ENCODE measurements around the gene MED22.
"Not testable (repeated sequence)": the region's sequence is repeated elsewhere in the genome, so short reads cannot be mapped to it uniquely, and the experiment has no call there.

MED22 gene

DNA sequence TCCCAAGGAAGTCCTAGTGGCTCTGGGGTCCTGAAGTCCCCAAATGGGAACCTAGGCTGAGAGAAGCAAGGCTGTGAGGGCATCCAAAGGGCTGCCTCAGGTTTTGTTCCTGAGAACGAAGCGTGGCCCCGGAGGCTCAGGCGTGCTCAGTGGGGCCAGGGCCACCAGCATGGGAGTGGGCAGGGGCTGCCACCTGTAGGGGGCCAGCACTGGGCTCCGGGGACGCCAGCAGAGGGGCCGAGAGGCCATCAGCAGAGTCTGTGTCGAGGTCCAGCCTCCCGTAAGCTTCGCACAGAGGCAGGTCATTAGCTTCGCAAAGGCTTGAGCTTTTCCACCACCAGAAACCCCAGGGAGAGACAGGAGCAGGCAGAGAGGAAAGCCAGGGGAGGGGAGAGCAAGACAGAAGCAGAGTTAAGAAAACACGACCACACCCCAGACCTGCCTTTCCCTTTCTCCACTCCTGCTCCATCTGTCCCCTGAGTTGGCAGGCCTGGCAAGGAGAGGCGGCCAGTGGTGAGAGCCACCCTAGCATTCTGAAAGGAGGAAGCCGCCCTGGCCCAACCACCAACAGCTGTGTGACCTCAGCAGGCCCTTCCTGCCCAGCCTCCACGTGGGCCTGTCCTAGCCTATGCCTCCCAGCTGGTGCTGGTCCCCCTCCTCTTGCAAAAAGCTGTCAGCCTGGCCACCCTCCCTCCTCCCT, 6.4 kb downstream of the MED22 start:
- peaks cover 65% of the 10 kb centered on the region for H3K36me3 Mint-ChIP-seq (ENCODE audit: low read depth)
- no peak overlapping the region for H3K27ac Mint-ChIP-seq
- peaks cover 55% of the 10 kb centered on the region for H3K4me1 Mint-ChIP-seq (ENCODE audit: low read depth)

DNA sequence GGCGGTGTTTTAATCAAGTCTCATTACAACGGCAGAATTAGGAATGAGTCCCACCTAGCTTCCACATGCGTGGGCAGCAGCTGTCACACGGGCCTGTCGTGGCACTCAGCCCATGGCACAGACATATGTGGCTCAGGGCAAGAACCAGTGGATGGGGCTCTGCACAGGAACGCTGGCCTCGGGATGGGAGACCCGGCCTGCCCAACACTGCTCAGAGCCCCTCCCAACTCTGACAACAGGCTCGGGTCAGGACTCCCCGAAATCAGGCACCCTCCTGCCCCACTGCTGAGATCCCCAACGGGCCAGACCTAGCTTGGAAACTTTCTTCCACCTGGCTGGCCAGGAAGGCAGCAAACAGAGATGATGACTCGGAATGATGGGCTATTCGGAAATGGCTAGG, 7.0 kb downstream of the MED22 start:
- H3K27me3 Mint-ChIP-seq: no peaks in the 10 kb centered on the region
- peak overlapping the region; percentile 34 for H3K27ac Mint-ChIP-seq

More for the DNA sequence above, 6.4 kb downstream of the MED22 start:
- no peaks in the 10 kb centered on the region for H3K9me3 Mint-ChIP-seq
- no peak overlapping the region for H3K4me3 Mint-ChIP-seq
- no peaks in the 10 kb centered on the region for H3K27me3 Mint-ChIP-seq

DNA sequence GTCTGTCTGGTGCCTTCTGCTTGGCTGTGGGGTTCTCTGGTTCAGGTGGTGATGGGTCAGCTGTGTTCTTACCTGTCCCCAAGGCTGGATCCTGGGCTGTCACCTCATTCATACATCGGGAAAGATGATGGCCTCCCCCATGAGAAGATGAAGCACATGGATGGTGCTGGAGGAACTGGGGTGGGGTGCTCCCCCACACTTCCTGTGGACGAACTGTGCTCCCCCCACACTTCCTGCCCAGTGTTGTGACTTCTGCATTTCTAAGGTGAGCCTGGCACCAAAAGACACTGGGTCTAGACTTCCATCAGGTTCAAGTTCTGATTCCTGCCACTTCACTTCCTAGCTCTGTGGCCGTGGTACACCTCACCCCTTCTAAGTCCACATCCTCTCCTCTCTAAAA, 7.7 kb downstream of the MED22 start:
- H3K27ac Mint-ChIP-seq: peak overlapping the region; percentile 34
- no peak overlapping the region for H3K4me3 Mint-ChIP-seq
- no peaks in the 10 kb centered on the region for H3K27me3 Mint-ChIP-seq
- peaks cover 63% of the 10 kb centered on the region for H3K36me3 Mint-ChIP-seq (ENCODE audit: low read depth)
- no peaks in the 10 kb centered on the region for H3K9me3 Mint-ChIP-seq
- H3K4me1 Mint-ChIP-seq (ENCODE audit: low read depth): peaks cover 60% of the 10 kb centered on the region

More for the DNA sequence above, 7.0 kb downstream of the MED22 start:
- H3K4me3 Mint-ChIP-seq: no peak overlapping the region
- H3K4me1 Mint-ChIP-seq (ENCODE audit: low read depth): peaks cover 56% of the 10 kb centered on the region
- H3K9me3 Mint-ChIP-seq: no peaks in the 10 kb centered on the region
- peaks cover 65% of the 10 kb centered on the region for H3K36me3 Mint-ChIP-seq (ENCODE audit: low read depth)

DNA sequence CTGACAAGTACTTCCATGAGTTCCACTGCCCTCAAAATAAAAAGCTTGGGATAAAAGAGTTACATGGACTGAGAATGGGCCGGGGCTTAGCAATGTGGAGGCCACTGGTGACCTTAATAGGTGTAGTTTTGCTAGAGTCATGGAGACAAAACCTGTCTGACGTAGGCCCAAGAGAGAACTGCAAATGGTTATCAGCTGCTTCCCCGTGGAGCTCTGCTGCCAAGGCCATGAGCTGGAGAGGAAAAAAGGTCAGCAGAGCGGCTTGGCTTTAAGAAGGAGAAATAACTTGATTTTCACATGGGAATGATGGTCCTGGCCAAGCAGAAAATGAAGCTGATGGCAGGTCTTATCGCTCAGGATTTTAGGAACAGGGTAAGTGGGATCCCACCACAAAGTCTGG, 8.3 kb downstream of the MED22 start:
- H3K4me3 Mint-ChIP-seq: peak overlapping the region; percentile 23
- H3K27me3 Mint-ChIP-seq: no peaks in the 10 kb centered on the region
- H3K36me3 Mint-ChIP-seq (ENCODE audit: low read depth): peaks cover 63% of the 10 kb centered on the region
- no peaks in the 10 kb centered on the region for H3K9me3 Mint-ChIP-seq
- H3K4me1 Mint-ChIP-seq (ENCODE audit: low read depth): peaks cover 65% of the 10 kb centered on the region
- H3K27ac Mint-ChIP-seq: no peak overlapping the region

DNA sequence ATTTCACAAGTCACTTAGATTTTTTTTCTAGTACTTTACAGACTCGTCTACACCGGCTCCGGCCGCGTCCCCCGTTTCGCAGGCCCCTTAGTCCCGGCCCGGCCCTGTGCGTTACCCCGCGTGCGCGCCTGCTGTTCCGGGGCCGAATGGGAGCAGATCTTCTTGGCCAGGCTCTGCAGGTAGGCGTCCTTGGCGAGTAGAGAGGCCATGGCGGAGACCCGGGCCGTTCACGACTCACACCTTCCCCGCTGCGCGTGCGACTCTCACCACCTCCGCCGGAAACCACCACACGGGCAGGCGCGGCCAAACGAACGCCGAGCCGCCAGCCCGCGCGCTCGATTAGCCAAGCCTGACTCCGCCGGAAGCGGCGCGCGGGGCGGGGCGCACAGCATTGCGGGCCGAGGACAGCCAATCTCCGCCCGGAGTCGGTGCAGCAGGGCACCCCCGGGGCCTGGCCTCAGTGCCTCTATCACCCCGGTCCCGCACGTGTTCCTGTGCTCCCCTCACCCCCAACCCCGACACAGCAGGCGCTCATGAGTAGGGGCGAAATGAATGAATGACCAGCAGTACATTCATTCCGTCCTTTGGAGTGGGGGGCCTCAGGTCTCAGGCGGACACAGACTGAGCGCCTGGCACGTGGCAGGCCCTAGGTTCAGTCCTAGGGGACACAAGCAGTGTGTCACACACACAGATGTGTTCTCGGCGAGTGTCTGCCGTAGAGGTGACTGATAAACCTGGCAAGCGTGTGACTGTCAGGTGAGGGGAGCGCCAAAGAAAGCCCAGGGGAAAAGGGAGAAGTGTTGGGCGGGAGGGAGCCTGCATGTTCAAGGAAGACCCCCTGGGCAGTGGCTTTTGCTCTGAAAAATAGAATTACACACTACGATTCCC, 11.8 kb downstream of the MED22 start, which contains the start of gene SURF6:
SURF6 (minus strand) TSS at position 265 of the 888 bp plus-strand sequence; CDS start at position 209, 56 bp downstream.
- H3K9me3 Mint-ChIP-seq: no peaks in the 10 kb centered on the region
- peak within 1 kb of the TSS; percentile 94 for H3K27ac Mint-ChIP-seq
- H3K4me3 Mint-ChIP-seq: peak within 1 kb of the TSS; percentile 96
- H3K4me1 Mint-ChIP-seq (ENCODE audit: low read depth): peaks cover 67% of the 10 kb centered on the region
- H3K36me3 Mint-ChIP-seq (ENCODE audit: low read depth): peaks cover 74% of the 10 kb centered on the region
- H3K27me3 Mint-ChIP-seq: no peaks in the 10 kb centered on the region

DNA sequence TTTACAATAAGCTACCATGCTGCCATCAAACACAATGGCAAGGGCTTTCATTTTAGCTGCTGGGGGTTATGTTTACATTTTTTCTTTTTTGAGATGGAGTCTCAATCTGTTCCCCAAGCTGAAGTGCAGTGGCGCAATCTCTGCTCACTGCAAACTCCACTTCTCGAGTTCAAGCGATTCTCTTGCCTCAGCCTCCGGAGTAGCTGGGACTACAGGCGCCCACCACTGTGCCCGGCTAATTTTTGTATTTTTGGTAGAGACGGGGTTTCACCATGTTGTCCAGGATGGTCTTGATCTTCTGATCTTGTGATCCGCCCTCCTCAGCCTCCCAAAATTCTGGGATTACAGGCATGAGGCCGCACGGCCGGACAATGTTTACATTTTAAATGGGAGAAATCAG, 13.0 kb downstream of the MED22 start:
- peaks cover 57% of the 10 kb centered on the region for H3K4me1 Mint-ChIP-seq (ENCODE audit: low read depth)
- not testable (repeated sequence) for H3K27me3 Mint-ChIP-seq, H3K9me3 Mint-ChIP-seq
- H3K36me3 Mint-ChIP-seq (ENCODE audit: low read depth): peaks cover 74% of the 10 kb centered on the region
- H3K27ac Mint-ChIP-seq: peak overlapping the region; percentile 94
- peak overlapping the region; percentile 96 for H3K4me3 Mint-ChIP-seq

DNA sequence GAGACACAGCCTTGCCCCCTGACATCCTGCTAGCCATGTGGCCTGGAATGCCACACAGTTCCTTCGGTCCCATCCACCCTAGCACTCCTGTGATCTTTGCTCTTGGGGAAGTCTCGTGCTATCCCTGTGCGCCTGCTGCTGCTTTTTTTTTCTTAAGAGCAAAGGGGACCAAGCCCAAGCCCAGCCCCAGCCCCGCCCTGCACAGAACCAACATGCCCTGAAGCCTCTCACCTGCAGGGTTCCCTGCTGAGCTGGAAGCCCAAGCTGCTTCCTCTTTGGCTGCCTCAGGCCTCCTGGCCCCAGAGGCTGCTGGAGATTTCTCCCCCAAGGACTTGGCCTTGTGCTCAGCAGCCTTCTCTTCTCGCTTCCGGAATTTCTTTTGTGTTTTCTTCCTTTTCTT, 13.8 kb downstream of the MED22 start:
- H3K4me3 Mint-ChIP-seq: peak overlapping the region; percentile 96
- no peaks in the 10 kb centered on the region for H3K9me3 Mint-ChIP-seq
- no peaks in the 10 kb centered on the region for H3K27me3 Mint-ChIP-seq
- H3K4me1 Mint-ChIP-seq (ENCODE audit: low read depth): peaks cover 50% of the 10 kb centered on the region
- peak overlapping the region; percentile 94 for H3K27ac Mint-ChIP-seq
- H3K36me3 Mint-ChIP-seq (ENCODE audit: low read depth): peaks cover 70% of the 10 kb centered on the region

DNA sequence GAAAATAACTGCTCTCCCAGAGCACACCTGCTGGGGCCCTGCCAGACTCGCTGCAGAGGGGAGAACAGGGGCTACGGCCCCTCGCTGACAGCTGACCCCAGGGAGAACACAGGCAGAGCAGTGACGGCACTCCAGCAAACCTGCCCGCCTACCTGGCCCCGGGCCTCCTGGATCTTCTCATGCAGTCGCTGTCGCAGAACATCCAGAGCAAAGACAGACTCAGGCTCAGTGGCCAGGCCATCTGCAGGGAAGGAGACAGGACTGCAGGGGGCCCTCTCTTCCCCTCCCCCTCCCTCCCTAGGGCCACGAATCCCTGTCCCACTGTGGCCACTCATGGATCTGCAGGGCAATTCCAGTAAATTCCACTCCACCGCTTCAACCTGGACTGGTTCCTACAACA, 14.4 kb downstream of the MED22 start:
- Mint-ChIP-seq H3K4me3 (peak overlapping the region; percentile 96), H3K9me3 (no peaks in the 10 kb centered on the region), H3K27ac (peak overlapping the region; percentile 94), H3K36me3 (ENCODE audit: low read depth) (peaks cover 64% of the 10 kb centered on the region), H3K4me1 (ENCODE audit: low read depth) (peaks cover 44% of the 10 kb centered on the region), H3K27me3 (no peaks in the 10 kb centered on the region)

DNA sequence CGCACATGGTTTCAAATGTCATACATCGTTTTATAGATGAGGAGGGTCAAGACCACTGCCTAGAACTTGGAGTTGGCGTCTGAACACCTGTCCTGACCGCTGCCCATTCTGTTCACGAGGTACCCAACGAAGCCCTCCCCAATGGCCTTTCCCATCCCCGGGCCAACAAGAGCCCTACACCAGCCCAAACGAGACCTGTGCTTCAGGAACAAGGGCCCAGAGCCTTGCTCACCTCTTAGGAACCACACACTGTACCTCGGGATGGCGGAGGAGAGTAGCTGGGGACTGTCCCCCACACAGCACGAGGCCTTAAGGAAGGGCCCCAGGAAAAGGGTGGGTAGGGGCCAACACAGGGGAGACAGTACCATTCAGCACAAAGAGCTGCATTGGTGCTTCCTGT, 14.9 kb downstream of the MED22 start:
- peaks cover 64% of the 10 kb centered on the region for H3K36me3 Mint-ChIP-seq (ENCODE audit: low read depth)
- no peaks in the 10 kb centered on the region for H3K9me3 Mint-ChIP-seq
- no peak overlapping the region for H3K27ac Mint-ChIP-seq
- H3K27me3 Mint-ChIP-seq: no peaks in the 10 kb centered on the region
- H3K4me1 Mint-ChIP-seq (ENCODE audit: low read depth): peaks cover 43% of the 10 kb centered on the region
- peak overlapping the region; percentile 30 for H3K4me3 Mint-ChIP-seq

DNA sequence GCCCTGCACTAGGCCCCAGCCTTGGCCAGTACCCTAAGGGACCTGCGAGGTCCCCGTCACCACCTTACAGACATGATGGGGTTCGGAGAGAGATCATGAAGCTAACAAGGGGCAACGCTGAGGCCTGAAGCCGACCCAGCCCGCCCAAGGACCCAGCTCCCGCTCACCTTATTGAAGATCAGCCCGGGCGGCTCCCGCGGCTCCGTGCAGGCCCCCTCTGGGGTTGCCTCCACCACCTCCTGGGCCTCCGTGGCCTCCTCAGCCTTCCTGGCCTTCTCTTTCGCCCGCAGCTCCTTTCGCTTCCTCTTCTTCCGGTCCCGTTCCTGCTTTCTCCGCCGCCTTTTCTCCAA, 15.6 kb downstream of the MED22 start:
- H3K4me3 Mint-ChIP-seq: no peak overlapping the region
- no peaks in the 10 kb centered on the region for H3K27me3 Mint-ChIP-seq
- peaks cover 39% of the 10 kb centered on the region for H3K4me1 Mint-ChIP-seq (ENCODE audit: low read depth)
- no peak overlapping the region for H3K27ac Mint-ChIP-seq
- peaks cover 64% of the 10 kb centered on the region for H3K36me3 Mint-ChIP-seq (ENCODE audit: low read depth)
- no peaks in the 10 kb centered on the region for H3K9me3 Mint-ChIP-seq

DNA sequence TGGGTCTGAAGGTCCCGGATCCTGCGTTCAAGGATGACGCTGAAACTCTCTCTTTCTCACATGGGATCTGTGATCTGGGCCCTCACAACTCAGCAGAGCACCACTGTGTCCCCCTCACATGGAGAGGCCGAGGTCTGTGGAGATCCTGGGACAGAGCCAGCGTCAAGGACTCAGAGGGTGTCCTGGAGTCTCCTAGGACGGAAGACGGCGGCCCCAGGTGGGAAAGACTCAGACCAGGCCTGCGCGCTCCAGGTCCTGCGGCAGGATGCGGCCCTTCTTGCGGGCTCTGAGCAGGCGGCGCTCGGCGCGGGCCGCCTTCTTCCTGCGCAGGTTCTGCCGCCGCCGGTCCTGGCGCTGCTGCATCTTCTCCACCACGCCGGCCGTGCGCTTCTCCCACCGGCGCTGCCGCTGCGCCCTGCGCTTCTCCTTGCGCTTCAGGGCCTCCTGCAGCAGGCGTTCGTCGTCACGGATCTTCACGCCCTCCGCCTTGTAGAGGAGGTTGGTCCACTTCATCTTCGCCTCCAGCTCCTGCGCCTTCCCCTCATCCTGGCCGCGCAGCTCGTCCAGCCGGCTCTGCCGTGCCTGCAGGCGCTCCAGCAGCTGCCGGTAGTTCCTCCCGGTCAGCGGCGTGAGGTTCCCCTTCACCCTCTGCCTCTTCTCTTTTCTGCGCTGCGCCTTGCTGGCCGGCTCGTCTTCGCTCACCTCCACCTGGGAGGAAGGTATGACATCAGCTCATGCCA, 16.1 kb downstream of the MED22 start:
- Mint-ChIP-seq H3K4me3 (no peak overlapping the region), H3K36me3 (ENCODE audit: low read depth) (peaks cover 64% of the 10 kb centered on the region), H3K27ac (no peak overlapping the region), H3K9me3 (no peaks in the 10 kb centered on the region), H3K4me1 (ENCODE audit: low read depth) (peaks cover 34% of the 10 kb centered on the region), H3K27me3 (no peaks in the 10 kb centered on the region)

DNA sequence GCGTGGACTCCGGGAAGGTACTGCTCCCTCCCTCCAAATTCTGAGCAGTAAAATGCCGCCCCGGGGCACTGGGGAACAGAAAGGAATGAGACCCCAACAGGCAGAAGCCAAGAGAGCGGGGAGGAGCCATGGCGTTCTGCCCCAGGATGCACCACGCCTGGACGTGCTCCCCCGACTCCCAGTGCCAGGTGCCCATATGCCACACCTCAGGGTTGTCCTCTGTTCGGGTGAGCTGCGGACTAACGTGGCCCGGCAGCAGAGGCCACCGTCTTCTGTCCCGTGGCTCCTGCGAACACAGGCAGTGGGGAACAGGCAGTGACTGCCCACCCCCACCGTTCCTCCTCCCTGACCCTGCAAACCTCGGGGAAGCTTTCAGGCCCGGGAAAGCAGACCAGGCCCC, 16.7 kb downstream of the MED22 start:
- peaks cover 60% of the 10 kb centered on the region for H3K36me3 Mint-ChIP-seq (ENCODE audit: low read depth)
- H3K27ac Mint-ChIP-seq: no peak overlapping the region
- H3K4me3 Mint-ChIP-seq: no peak overlapping the region
- H3K9me3 Mint-ChIP-seq: no peaks in the 10 kb centered on the region
- peaks cover 28% of the 10 kb centered on the region for H3K4me1 Mint-ChIP-seq (ENCODE audit: low read depth)
- no peaks in the 10 kb centered on the region for H3K27me3 Mint-ChIP-seq

DNA sequence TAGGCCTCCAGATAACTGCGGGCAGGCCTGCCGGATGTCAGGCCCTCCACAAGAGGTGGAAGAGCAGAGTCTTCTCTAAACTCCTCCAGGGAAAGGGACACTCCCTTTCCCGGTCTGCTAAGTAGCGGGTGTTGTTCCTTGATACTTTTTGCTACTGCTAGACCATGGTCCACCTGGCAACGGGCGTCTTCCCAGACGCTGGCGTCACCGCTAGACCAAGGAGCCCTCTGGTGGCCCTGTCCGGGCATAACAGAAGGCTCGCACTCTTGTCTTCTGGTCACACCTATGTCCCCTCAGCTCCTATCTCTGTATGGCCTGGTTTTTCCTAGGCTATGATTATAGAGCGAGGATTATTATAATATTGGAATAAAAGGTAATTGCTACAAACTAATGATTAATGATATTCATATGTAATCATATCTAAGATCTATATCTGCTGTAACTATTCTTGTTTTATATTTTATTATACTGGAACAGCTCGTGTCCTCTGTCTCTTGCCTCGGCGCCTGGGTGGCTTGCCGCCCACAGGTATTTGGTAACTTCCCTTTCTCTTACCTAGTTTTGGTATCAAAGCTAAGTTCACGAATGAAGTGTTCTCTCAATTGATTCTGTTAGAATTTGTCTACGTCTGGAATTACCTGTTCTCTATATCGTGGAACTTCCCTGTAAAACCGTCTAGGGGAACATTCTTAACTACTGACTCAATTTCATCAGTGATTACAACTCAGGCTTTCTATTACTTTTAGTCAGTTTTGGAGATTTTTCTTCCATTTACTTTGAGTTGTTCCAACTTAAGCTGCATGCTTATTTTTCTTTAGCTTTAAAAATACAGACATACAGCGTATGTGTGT, 18.4 kb downstream of the MED22 start:
- not testable (repeated sequence) for H3K27ac Mint-ChIP-seq
- H3K4me1 Mint-ChIP-seq (ENCODE audit: low read depth): peaks cover 15% of the 10 kb centered on the region
- H3K36me3 Mint-ChIP-seq (ENCODE audit: low read depth): peaks cover 46% of the 10 kb centered on the region

DNA sequence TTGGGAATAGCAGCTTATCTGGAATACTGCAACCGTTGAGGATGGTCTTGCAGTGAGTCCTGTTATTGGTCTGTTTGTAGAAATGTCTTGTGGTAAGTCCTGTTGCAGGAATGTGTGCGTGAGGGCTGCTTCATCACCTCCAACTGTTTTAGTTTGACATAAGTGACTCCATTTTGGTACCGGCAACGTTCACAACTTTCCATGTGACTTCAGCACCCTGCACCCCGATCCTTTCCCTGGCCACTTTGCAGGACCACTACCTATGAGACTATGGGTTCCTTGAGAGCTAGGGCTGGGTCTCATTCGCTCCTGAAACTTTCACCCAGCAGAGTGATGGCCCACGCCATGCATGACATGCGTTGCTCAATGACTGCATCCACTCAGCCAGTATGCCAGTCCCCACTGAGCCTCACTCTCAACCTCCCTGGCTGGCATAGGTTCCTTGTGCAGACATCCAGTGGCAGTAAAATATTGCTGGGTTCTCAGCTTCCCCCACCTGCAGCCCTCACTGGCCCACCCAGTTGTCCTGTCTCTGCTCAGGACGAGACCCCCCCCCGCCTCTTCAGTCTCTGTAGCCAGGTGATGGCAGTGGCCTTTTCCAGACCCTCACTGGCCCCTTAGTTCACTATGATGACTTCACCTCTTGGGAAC, 20.0 kb downstream of the MED22 start:
- H3K4me1 Mint-ChIP-seq (ENCODE audit: low read depth): peaks cover 6% of the 10 kb centered on the region
- no peak overlapping the region for H3K27ac Mint-ChIP-seq
- H3K9me3 Mint-ChIP-seq: no peaks in the 10 kb centered on the region
- no peak overlapping the region for H3K4me3 Mint-ChIP-seq
- H3K27me3 Mint-ChIP-seq: no peaks in the 10 kb centered on the region
- peaks cover 32% of the 10 kb centered on the region for H3K36me3 Mint-ChIP-seq (ENCODE audit: low read depth)

More for the DNA sequence above, 18.4 kb downstream of the MED22 start:
- H3K27me3 Mint-ChIP-seq, H3K4me3 Mint-ChIP-seq, H3K9me3 Mint-ChIP-seq: not testable (repeated sequence)
